ENCODE data around the gene MYOCD.

MYOCD gene, protein sequence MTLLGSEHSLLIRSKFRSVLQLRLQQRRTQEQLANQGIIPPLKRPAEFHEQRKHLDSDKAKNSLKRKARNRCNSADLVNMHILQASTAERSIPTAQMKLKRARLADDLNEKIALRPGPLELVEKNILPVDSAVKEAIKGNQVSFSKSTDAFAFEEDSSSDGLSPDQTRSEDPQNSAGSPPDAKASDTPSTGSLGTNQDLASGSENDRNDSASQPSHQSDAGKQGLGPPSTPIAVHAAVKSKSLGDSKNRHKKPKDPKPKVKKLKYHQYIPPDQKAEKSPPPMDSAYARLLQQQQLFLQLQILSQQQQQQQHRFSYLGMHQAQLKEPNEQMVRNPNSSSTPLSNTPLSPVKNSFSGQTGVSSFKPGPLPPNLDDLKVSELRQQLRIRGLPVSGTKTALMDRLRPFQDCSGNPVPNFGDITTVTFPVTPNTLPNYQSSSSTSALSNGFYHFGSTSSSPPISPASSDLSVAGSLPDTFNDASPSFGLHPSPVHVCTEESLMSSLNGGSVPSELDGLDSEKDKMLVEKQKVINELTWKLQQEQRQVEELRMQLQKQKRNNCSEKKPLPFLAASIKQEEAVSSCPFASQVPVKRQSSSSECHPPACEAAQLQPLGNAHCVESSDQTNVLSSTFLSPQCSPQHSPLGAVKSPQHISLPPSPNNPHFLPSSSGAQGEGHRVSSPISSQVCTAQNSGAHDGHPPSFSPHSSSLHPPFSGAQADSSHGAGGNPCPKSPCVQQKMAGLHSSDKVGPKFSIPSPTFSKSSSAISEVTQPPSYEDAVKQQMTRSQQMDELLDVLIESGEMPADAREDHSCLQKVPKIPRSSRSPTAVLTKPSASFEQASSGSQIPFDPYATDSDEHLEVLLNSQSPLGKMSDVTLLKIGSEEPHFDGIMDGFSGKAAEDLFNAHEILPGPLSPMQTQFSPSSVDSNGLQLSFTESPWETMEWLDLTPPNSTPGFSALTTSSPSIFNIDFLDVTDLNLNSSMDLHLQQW

DNA sequence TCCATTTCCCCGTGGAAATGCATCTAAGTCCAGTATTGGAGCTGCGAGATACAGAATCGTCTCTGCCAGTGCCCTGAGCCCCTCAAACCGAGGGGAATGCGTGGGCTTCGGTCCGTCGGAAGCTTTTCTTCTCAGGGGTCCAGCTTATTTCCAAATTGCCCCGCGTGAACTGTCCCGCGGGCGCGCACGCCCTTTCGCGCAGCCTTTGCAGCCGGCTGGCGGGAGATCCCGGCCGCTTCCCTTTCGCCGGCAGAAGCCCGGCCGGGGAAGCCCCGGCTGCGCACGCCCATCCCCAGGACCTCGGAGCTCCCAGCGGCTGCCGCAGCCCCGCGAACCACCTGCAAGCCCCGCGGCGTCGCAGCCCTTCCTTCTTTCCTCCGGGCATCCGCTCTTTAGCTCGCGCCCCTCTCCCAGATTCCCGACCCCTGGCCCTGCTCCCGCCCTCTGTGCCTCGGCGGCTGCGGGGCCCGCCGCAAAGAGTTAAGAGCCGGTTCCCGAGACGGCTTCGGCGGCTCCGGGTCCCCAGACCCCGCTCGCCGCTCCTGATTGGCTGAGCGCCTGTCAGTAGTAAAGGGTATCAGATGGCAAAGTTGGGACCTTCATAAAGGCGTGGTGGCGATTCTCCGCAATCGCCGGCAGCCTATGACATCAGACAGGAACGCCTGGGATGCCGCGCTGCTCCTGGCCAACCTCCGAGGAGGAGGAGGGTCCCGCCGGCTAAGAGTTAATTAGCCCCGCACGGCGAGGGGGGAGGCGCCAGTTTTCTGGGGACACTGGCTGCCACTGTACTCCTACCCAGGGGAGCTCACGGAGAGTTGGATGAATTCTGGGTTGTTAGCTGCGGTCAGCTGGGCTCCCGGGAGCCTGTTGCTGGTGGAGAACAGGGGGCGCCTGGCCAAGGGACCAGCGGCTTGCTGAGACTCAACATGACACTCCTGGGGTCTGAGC is at the start of gene MYOCD:
TSS of gene MYOCD (plus strand) at position 628 of the 948 bp plus-strand sequence. CDS start at position 927, 299 bp downstream.
- H3K4me3 ChIP-seq (ENCODE audit: low read depth, low read length) = peak within 1 kb of the TSS; percentile 47
- peak; percentile 14 for DNase-seq (ENCODE audit: low read depth, low spot score)
- in situ Hi-C loops (cut with HindIII; ENCODE audit: low sequenced_read_pairs) = no loop called here
- TF ChIP-seq, protein P1, sequence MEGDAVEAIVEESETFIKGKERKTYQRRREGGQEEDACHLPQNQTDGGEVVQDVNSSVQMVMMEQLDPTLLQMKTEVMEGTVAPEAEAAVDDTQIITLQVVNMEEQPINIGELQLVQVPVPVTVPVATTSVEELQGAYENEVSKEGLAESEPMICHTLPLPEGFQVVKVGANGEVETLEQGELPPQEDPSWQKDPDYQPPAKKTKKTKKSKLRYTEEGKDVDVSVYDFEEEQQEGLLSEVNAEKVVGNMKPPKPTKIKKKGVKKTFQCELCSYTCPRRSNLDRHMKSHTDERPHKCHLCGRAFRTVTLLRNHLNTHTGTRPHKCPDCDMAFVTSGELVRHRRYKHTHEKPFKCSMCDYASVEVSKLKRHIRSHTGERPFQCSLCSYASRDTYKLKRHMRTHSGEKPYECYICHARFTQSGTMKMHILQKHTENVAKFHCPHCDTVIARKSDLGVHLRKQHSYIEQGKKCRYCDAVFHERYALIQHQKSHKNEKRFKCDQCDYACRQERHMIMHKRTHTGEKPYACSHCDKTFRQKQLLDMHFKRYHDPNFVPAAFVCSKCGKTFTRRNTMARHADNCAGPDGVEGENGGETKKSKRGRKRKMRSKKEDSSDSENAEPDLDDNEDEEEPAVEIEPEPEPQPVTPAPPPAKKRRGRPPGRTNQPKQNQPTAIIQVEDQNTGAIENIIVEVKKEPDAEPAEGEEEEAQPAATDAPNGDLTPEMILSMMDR (IDR thresholded peaks at IDR 0.05; ENCODE audit: low read depth, low read length) = no peak

DNA sequence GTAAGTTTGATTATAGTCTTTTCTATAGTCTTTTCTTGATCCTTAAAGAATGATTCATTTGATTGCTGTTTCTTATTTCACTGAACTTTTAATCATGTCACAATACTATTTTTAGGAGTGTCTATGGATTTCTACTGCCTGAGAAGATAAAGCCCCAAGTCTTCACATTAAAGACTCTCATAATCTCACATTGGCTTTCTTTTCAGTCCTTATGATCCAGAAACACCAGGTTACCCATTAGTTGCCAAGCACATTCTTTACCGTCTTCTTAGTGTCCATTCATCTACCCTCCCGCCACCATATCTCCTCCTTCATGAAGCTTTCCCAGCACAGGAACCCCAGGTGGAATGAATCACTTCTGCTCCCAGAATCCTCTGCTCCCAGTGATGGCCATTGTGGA is 49.5 kb upstream of the MYOCD start:
- no peak overlapping the region for H3K4me3 ChIP-seq (ENCODE audit: low read depth, low read length)
- TF ChIP-seq, protein P1 (IDR thresholded peaks at IDR 0.05; ENCODE audit: low read depth, low read length) = no peak
- in situ Hi-C loops (cut with HindIII; ENCODE audit: low sequenced_read_pairs) = no loop called here
- no peak for DNase-seq (ENCODE audit: low read depth, low spot score)

DNA sequence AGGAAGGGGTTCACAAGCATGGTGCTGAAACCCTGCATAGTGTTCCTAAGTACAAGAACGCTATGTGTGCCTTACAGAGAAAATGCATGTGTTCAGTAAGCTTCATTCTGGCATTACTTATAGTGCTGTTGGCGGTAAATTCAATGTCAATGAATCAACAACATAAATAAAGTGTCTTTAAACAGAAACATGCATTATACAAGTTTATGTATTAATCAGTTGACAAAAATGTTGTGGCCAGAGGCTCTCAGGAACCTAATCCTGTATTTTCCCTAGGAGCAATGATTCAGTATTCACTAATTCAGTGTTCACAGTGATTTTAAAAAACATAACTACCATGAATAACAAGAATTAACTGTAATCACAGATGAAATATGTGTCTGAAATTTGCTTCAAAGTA is 47.1 kb upstream of the MYOCD start:
- no peak overlapping the region for H3K4me3 ChIP-seq (ENCODE audit: low read depth, low read length)
- TF ChIP-seq, protein P1 (IDR thresholded peaks at IDR 0.05; ENCODE audit: low read depth, low read length) = no peak
- peak; percentile 71 for DNase-seq (ENCODE audit: low read depth, low spot score)
- in situ Hi-C loops (cut with HindIII; ENCODE audit: low sequenced_read_pairs) = no loop called here

DNA sequence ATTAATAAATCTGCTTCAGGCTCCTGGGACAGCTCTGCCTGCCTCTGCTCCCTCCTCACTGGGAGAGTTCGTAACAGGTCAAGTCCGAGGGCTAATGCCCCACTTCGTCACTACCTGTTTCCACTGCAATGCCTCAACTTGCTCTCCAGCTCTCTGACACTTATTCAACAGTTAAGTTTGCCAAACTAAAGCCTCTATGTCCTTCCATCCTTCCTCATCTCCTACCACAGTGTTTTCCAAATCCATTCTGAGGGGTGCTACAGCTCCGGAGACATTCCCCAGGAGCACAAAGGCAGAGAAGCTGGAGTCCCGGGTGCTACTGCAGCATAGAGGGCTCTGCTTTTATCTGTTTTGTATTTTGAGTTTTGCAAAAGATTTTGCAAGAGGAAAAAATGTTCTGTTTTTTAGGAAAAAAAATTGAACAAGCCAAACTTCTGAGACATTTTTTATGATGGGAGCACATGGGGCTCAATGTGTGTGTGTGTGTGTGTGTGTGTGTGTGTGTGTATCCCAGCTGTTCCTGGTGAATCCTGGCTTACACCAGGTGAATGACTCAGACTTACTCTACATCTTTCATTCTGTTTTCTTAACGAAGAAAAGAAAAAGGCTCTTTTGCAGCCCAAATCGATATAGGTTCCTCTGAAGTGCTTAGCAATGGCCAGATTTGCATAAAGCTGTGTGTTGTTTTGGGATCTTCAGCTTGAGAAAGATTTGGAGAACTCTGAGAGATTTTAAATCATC is 46.1 kb upstream of the MYOCD start:
- TF ChIP-seq, protein P1 (IDR thresholded peaks at IDR 0.05; ENCODE audit: low read depth, low read length) = no peak
- no peak overlapping the region for H3K4me3 ChIP-seq (ENCODE audit: low read depth, low read length)
- peak; percentile 58 for DNase-seq (ENCODE audit: low read depth, low spot score)
- in situ Hi-C loops (cut with HindIII; ENCODE audit: low sequenced_read_pairs) = no loop called here

DNA sequence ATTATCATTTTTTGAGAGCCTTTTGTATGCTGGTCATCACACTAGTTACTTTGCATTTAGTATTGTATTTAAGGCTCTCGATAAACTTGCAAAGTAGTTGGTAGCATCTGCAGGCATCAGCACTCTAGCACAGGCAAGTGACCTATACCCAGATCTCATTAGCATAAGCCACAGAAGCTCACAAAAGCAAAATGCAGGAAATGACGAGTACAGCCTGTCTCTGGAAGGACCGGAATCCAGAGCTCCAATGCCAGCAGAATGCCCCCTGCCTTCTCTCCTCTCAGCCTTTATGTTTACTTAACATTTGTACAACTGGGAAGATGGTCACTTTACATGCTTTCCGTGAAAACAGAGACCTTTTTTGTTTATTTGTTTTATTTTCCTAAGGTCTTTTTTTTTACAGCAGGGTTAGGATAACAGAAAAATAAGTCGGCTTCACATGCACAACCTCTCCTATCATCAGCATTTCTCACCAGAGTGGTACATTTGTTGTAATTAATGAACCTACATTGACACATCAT is 45.4 kb upstream of the MYOCD start:
- peak; percentile 83 for DNase-seq (ENCODE audit: low read depth, low spot score)
- H3K4me3 ChIP-seq (ENCODE audit: low read depth, low read length) = no peak overlapping the region
- in situ Hi-C loops (cut with HindIII; ENCODE audit: low sequenced_read_pairs) = no loop called here
- TF ChIP-seq, protein P1 (IDR thresholded peaks at IDR 0.05; ENCODE audit: low read depth, low read length) = no peak

Measured in astrocyte of the spinal cord (primary cell).